Measurements from ENCODE around the gene KIR2DL1. TPM values are rescaled to one million over a fixed set of nuclear protein-coding genes. Genes with fewer than 3 reads are reported as not detected.

Gene KIR2DL1
- total and polyA plus RNA-seq, 7 experiments from 2014 or later: 1.0 to 1.2 TPM; not detected in 5

GRCh38 chr19:54792814-54793213 lies 23.2 kb downstream of the KIR2DL1 start:
- ChIA-PET POLR2A (no interaction called here), CTCF (no interaction called here)
- Mint-ChIP-seq H3K9me3 (peaks cover 0 to 4% (median 0%) of the 10 kb centered on the region in 11 donors), H3K27me3 (peaks cover 11 to 42% (median 15%) of the 10 kb centered on the region in 5 donors), H3K4me3 (peak overlapping the region; percentile 40 to 88 (median 78)), H3K36me3 (no peaks in the 10 kb centered on the region), H3K4me1 (peaks cover 0 to 21% (median 17%) of the 10 kb centered on the region in 7 donors), H3K27ac (peak overlapping the region in 6 of 9 donors; percentile 2 to 49 (median 14))
- Histone ChIP-seq H3K36me3 (ENCODE audit: control insufficient read depth in 2 of 3, insufficient read depth in 3 of 3, low read length in 3 of 3) (no peaks in the 10 kb centered on the region), H3K27ac (ENCODE audit: low read depth, low read length) (no peak overlapping the region), H3K4me1 (ENCODE audit: control insufficient read depth in 2 of 2, insufficient read depth in 2 of 2, low read length in 2 of 2) (no peaks in the 10 kb centered on the region), H3K4me3 (ENCODE audit: low read length) (peak overlapping the region; percentile 41), H3K9me3 (ENCODE audit: control insufficient read depth in 2 of 3, low read length in 3 of 3) (no peaks in the 10 kb centered on the region), H3K27me3 (ENCODE audit: control insufficient read depth in 2 of 2, insufficient read depth in 2 of 2, low read length in 2 of 2) (no peaks in the 10 kb centered on the region)
- intact Hi-C loops (cut with micrococcal nuclease): no loop called here
- DNase-seq (no peak), ATAC-seq (no peak)

DNA sequence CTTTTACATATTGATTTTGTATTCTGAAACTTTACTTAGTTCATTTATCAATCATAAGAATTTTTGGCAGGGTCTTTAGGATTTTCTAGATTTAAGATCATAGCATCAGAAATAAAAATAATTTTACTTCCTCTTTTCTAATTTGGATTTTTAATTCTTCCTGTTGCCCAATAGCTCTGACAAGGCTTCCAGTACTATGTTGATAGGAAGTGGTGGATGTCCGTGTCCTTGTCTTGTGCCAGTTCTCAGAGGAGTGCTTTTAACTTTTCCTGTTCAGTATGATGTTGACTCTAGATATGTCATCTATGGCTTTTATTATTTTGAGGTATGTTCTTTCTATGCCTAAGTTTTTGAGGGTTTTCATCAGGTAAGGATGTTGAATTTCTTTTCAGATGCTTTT lies 26.2 kb downstream of the KIR2DL1 start:
- Mint-ChIP-seq H3K4me3 (no peak overlapping the region), H3K27ac (no peak overlapping the region), H3K27me3 (peaks cover 18 to 39% (median 25%) of the 10 kb centered on the region in 5 donors), H3K4me1 (peaks cover 0 to 21% (median 17%) of the 10 kb centered on the region in 7 donors), H3K36me3 (peaks cover 0 to 4% (median 0%) of the 10 kb centered on the region in 5 donors), H3K9me3 (peaks cover 0 to 12% (median 3%) of the 10 kb centered on the region in 11 donors)
- Histone ChIP-seq H3K4me3 (ENCODE audit: low read length) (no peak overlapping the region), H3K9me3 (ENCODE audit: control insufficient read depth in 2 of 3, low read length in 3 of 3) (peaks cover 0 to 5% (median 0%) of the 10 kb centered on the region in 3 experiments), H3K36me3 (ENCODE audit: control insufficient read depth in 2 of 3, insufficient read depth in 3 of 3, low read length in 3 of 3) (no peaks in the 10 kb centered on the region), H3K27me3 (ENCODE audit: control insufficient read depth in 2 of 2, insufficient read depth in 2 of 2, low read length in 2 of 2) (no peaks in the 10 kb centered on the region), H3K4me1 (ENCODE audit: control insufficient read depth in 2 of 2, insufficient read depth in 2 of 2, low read length in 2 of 2) (no peaks in the 10 kb centered on the region), H3K27ac (ENCODE audit: low read depth, low read length) (no peak overlapping the region)
- ChIA-PET CTCF (no interaction called here), POLR2A (no interaction called here)
- ATAC-seq (peak; percentile 45), DNase-seq (no peak)
- intact Hi-C loops (cut with micrococcal nuclease): no loop called here

GRCh38 chr19:54803410-54803809 lies 33.8 kb downstream of the KIR2DL1 start, which contains the start of gene KIR2DL4:
Gene KIR2DL4 (plus strand): TSS chr19:54803610. CDS start chr19:54803652, 42 bp downstream.
- H3K9me3 Mint-ChIP-seq: peaks cover 0 to 16% (median 6%) of the 10 kb centered on the region in 11 donors
- H3K4me1 Mint-ChIP-seq: peaks cover 0 to 16% (median 0%) of the 10 kb centered on the region in 7 donors
- ChIA-PET CTCF (interaction anchor here (0.7 kb wide), 1 partner anchor 80 kb away, joined by 3 read pairs; no protein-coding TSS in a partner anchor), POLR2A (no interaction called here)
- no peak for DNase-seq
- Histone ChIP-seq H3K27ac (ENCODE audit: low read depth, low read length) (no peak within 1 kb of the TSS), H3K36me3 (ENCODE audit: control insufficient read depth in 2 of 3, insufficient read depth in 3 of 3, low read length in 3 of 3) (no peaks in the 10 kb centered on the region), H3K4me3 (ENCODE audit: low read length) (no peak within 1 kb of the TSS), H3K9me3 (ENCODE audit: control insufficient read depth in 2 of 3, low read length in 3 of 3) (peaks cover 0 to 5% (median 0%) of the 10 kb centered on the region in 3 experiments), H3K27me3 (ENCODE audit: control insufficient read depth in 2 of 2, insufficient read depth in 2 of 2, low read length in 2 of 2) (no peaks in the 10 kb centered on the region), H3K4me1 (ENCODE audit: control insufficient read depth in 2 of 2, insufficient read depth in 2 of 2, low read length in 2 of 2) (no peaks in the 10 kb centered on the region)
- intact Hi-C loops (cut with micrococcal nuclease): no loop called here
- ATAC-seq: peak; percentile 66
- peak within 1 kb of the TSS in 1 of 9 donors; percentile 20 for H3K27ac Mint-ChIP-seq
- H3K4me3 Mint-ChIP-seq: no peak within 1 kb of the TSS
- H3K27me3 Mint-ChIP-seq: peaks cover 4 to 34% (median 26%) of the 10 kb centered on the region in 5 donors
- H3K36me3 Mint-ChIP-seq: peaks cover 0 to 10% (median 0%) of the 10 kb centered on the region in 5 donors

GRCh38 chr19:54804101-54804500 lies 34.5 kb downstream of the KIR2DL1 start:
- H3K27me3 ChIP-seq (ENCODE audit: control insufficient read depth in 2 of 2, insufficient read depth in 2 of 2, low read length in 2 of 2): no peaks in the 10 kb centered on the region
- Mint-ChIP-seq H3K27me3 (peaks cover 4 to 37% (median 26%) of the 10 kb centered on the region in 5 donors), H3K4me3 (no peak overlapping the region), H3K36me3 (peaks cover 0 to 7% (median 0%) of the 10 kb centered on the region in 5 donors), H3K27ac (no peak overlapping the region), H3K9me3 (peaks cover 0 to 19% (median 3%) of the 10 kb centered on the region in 11 donors), H3K4me1 (peaks cover 0 to 16% (median 0%) of the 10 kb centered on the region in 7 donors)
- no peaks in the 10 kb centered on the region for H3K36me3 ChIP-seq (ENCODE audit: control insufficient read depth in 2 of 3, insufficient read depth in 3 of 3, low read length in 3 of 3)
- no peak overlapping the region for H3K27ac ChIP-seq (ENCODE audit: low read depth, low read length)
- ATAC-seq (peak; percentile 24), DNase-seq (no peak)
- intact Hi-C loops (cut with micrococcal nuclease): no loop called here
- ChIA-PET POLR2A (no interaction called here), CTCF (interaction anchor here (0.7 kb wide), 1 partner anchor 79 kb away, joined by 3 read pairs; no protein-coding TSS in a partner anchor)
- H3K4me1 ChIP-seq (ENCODE audit: control insufficient read depth in 2 of 2, insufficient read depth in 2 of 2, low read length in 2 of 2): no peaks in the 10 kb centered on the region
- H3K9me3 ChIP-seq (ENCODE audit: control insufficient read depth in 2 of 3, low read length in 3 of 3): peaks cover 0 to 2% (median 0%) of the 10 kb centered on the region in 3 experiments
- no peak overlapping the region for H3K4me3 ChIP-seq (ENCODE audit: low read length)

DNA sequence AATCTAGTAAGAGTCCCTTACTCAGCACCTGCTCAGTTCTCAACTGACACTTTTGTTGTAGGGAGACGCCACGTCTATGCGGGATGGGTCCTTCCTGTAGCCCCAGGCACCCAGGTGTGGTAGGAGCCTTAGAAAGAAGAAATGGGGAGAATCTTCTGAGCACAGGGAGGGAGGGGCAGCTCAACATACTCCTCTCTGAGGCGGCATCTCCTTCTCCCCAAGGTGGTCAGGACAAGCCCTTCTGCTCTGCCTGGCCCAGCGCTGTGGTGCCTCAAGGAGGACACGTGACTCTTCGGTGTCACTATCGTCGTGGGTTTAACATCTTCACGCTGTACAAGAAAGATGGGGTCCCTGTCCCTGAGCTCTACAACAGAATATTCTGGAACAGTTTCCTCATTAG lies 35.0 kb downstream of the KIR2DL1 start:
- intact Hi-C loops (cut with micrococcal nuclease): no loop called here
- H3K4me1 ChIP-seq (ENCODE audit: control insufficient read depth in 2 of 2, insufficient read depth in 2 of 2, low read length in 2 of 2): no peaks in the 10 kb centered on the region
- no peaks in the 10 kb centered on the region for H3K36me3 ChIP-seq (ENCODE audit: control insufficient read depth in 2 of 3, insufficient read depth in 3 of 3, low read length in 3 of 3)
- no peak overlapping the region for H3K4me3 ChIP-seq (ENCODE audit: low read length)
- Mint-ChIP-seq H3K27me3 (peaks cover under 1 to 34% (median 25%) of the 10 kb centered on the region in 5 donors), H3K4me1 (peaks cover 0 to 16% (median 0%) of the 10 kb centered on the region in 7 donors), H3K36me3 (peaks cover 0 to 6% (median 0%) of the 10 kb centered on the region in 5 donors), H3K27ac (no peak overlapping the region), H3K9me3 (peaks cover 0 to 17% (median 3%) of the 10 kb centered on the region in 11 donors), H3K4me3 (no peak overlapping the region)
- H3K27me3 ChIP-seq (ENCODE audit: control insufficient read depth in 2 of 2, insufficient read depth in 2 of 2, low read length in 2 of 2): no peaks in the 10 kb centered on the region
- H3K27ac ChIP-seq (ENCODE audit: low read depth, low read length): no peak overlapping the region
- DNase-seq (no peak), ATAC-seq (no peak)
- POLR2A ChIA-PET: no interaction called here
- H3K9me3 ChIP-seq (ENCODE audit: control insufficient read depth in 2 of 3, low read length in 3 of 3): no peaks in the 10 kb centered on the region
- CTCF ChIA-PET: no interaction called here

- H3K4me3 ChIP-seq (ENCODE audit: low read length): no peak overlapping the region
- no peak overlapping the region for H3K27ac ChIP-seq (ENCODE audit: low read depth, low read length)
- ATAC-seq (no peak), DNase-seq (no peak)
- POLR2A ChIA-PET: no interaction called here
- Mint-ChIP-seq H3K27me3 (peaks cover 0 to 43% (median 32%) of the 10 kb centered on the region in 5 donors), H3K4me3 (no peak overlapping the region), H3K4me1 (peaks cover 0 to 16% (median 0%) of the 10 kb centered on the region in 7 donors), H3K36me3 (peaks cover 0 to 6% (median 0%) of the 10 kb centered on the region in 5 donors), H3K9me3 (peaks cover 0 to 25% (median 6%) of the 10 kb centered on the region in 11 donors), H3K27ac (no peak overlapping the region)
- no peaks in the 10 kb centered on the region for H3K9me3 ChIP-seq (ENCODE audit: control insufficient read depth in 2 of 3, low read length in 3 of 3)
- CTCF ChIA-PET: no interaction called here
- intact Hi-C loops (cut with micrococcal nuclease): no loop called here
- H3K27me3 ChIP-seq (ENCODE audit: control insufficient read depth in 2 of 2, insufficient read depth in 2 of 2, low read length in 2 of 2): no peaks in the 10 kb centered on the region
- no peaks in the 10 kb centered on the region for H3K4me1 ChIP-seq (ENCODE audit: control insufficient read depth in 2 of 2, insufficient read depth in 2 of 2, low read length in 2 of 2)
- H3K36me3 ChIP-seq (ENCODE audit: control insufficient read depth in 2 of 3, insufficient read depth in 3 of 3, low read length in 3 of 3): no peaks in the 10 kb centered on the region
Measured at GRCh38 chr19:54805665-54806515, 36.3 kb downstream of the KIR2DL1 start.
